Common myeloid progenitor, CD34-positive (primary cell): Measurements from ENCODE around the gene ITGAV.

ENCODE experiments used
- CTCF ChIA-PET: fragments of 350-600 bp; sonication (Branson Sonifier 250); formaldehyde crosslinking; loops from one replicate; lab custom pipeline; 2021; ENCODE audit warnings: antibody characterized with exemption; lab: Charles Lee
- POLR2A ChIA-PET: fragments of 350-600 bp; sonication (Branson Sonifier 250); formaldehyde crosslinking; loops from one replicate; lab custom pipeline; 2021; ENCODE audit warnings: antibody characterized with exemption; lab: Charles Lee
- DNase-seq, 3 donors: peaks; one replicate each; pipeline versions ENCODE4 v3.0.0 to v3.0.0-alpha.2; 2013
- H3K27ac ChIP-seq, 2 experiments: 1 replicate in 1 of 2; 2 replicates in 1 of 2; pipeline ENCODE4 v1.7.0; 2013; ENCODE audit warnings: inconsistent platforms in 2 of 2, low read length in 2 of 2, mild to moderate bottlenecking in 2 of 2, low read depth in 1 of 2, moderate library complexity in 1 of 2; ENCODE audit not compliant: severe bottlenecking in 2 of 2, insufficient read depth in 1 of 2, poor library complexity in 1 of 2
- H3K27me3 ChIP-seq, 5 experiments: replicated peaks in 2 of 5; 1 replicate in 3 of 5; 2 replicates in 2 of 5; pipeline versions ENCODE4 v1.6.1 to v1.7.0; 2013; ENCODE audit warnings: low read length in 4 of 5, mild to moderate bottlenecking in 2 of 5, moderate library complexity in 2 of 5, inconsistent platforms in 1 of 5; ENCODE audit not compliant: insufficient read depth in 5 of 5, control insufficient read depth in 4 of 5
- H3K36me3 ChIP-seq, 4 experiments: 1 replicate in 2 of 4; 2 replicates in 2 of 4; pipeline versions ENCODE4 v1.6.1 to v1.7.0; 2013; ENCODE audit warnings: low read length in 3 of 4, control low read depth in 1 of 4, mild to moderate bottlenecking in 1 of 4; ENCODE audit not compliant: control insufficient read depth in 4 of 4, insufficient read depth in 4 of 4
- H3K4me1 ChIP-seq, 4 experiments: 1 replicate in 3 of 4; 2 replicates in 1 of 4; pipeline versions ENCODE4 v1.6.1 to v1.7.1; 2013; ENCODE audit warnings: low read length in 3 of 4, mild to moderate bottlenecking in 3 of 4, control low read depth in 1 of 4, inconsistent platforms in 1 of 4, moderate library complexity in 1 of 4; ENCODE audit not compliant: control insufficient read depth in 4 of 4, insufficient read depth in 4 of 4; ENCODE audit errors: control extremely low read depth in 1 of 4
- H3K4me3 ChIP-seq, 7 experiments: 1 replicate in 4 of 7; 2 replicates in 3 of 7; pipeline versions ENCODE4 v1.5.1 to v1.7.0; 2013; ENCODE audit warnings: mild to moderate bottlenecking in 7 of 7, low read length in 6 of 7, moderate library complexity in 6 of 7, inconsistent platforms in 2 of 7, low read depth in 2 of 7, control low read depth in 1 of 7; ENCODE audit not compliant: insufficient read depth in 4 of 7, control insufficient read depth in 1 of 7; ENCODE audit errors: extremely low read depth in 1 of 7
- H3K9me3 ChIP-seq, 5 experiments: 1 replicate in 4 of 5; 2 replicates in 1 of 5; pipeline versions ENCODE4 v1.6.1 to v1.7.1; 2013; ENCODE audit warnings: low read length in 4 of 5, mild to moderate bottlenecking in 2 of 5, inconsistent platforms in 1 of 5, low read depth in 1 of 5, moderate library complexity in 1 of 5; ENCODE audit not compliant: control insufficient read depth in 4 of 5, insufficient read depth in 2 of 5; ENCODE audit errors: control extremely low read depth in 1 of 5
- WGBS: methylation state at CpG from one replicate; pipeline ENCODE4 v1.1.5; 2013; ENCODE audit not compliant: insufficient coverage; 5-methylcytosine and 5-hydroxymethylcytosine counted together

The ITGAV gene

GRCh38 chr2:186726938-186727337, 137.1 kb downstream of the ITGAV start:
- no peak for DNase-seq
- Histone ChIP-seq H3K9me3 (peaks cover 0 to 6% (median 3%) of the 10 kb centered on the region in 5 experiments), H3K36me3 (no peaks in the 10 kb centered on the region), H3K4me1 (no peaks in the 10 kb centered on the region), H3K4me3 (no peak overlapping the region), H3K27ac (no peak overlapping the region), H3K27me3 (no peaks in the 10 kb centered on the region)
- CTCF ChIA-PET = no interaction called here
- WGBS = 95% methylated on average over 3 of the region's 3 CpGs
- POLR2A ChIA-PET = no interaction called here

- CTCF ChIA-PET = no interaction called here
- H3K4me1 ChIP-seq = no peaks in the 10 kb centered on the region
- no peaks in the 10 kb centered on the region for H3K27me3 ChIP-seq
- POLR2A ChIA-PET = no interaction called here
- H3K4me3 ChIP-seq = no peak overlapping the region
- no CpG with 5 or more reads among the region's 2 CpGs for WGBS
- H3K9me3 ChIP-seq = peaks cover 2 to 21% (median 5%) of the 10 kb centered on the region in 5 experiments
- no peak overlapping the region for H3K27ac ChIP-seq
- DNase-seq = no peak
- H3K36me3 ChIP-seq = peaks cover 0 to 10% (median 0%) of the 10 kb centered on the region in 4 experiments
These were observed 138.8 kb downstream of the ITGAV start for GRCh38 chr2:186728631-186729030.
